ENCODE data around the gene GTPBP1. TPM values are rescaled to one million over a fixed set of nuclear protein-coding genes. Genes with fewer than 3 reads are reported as not detected.

The GTPBP1 gene
- total RNA-seq, 1 experiment from 2014 or later, result 108 TPM

DNA sequence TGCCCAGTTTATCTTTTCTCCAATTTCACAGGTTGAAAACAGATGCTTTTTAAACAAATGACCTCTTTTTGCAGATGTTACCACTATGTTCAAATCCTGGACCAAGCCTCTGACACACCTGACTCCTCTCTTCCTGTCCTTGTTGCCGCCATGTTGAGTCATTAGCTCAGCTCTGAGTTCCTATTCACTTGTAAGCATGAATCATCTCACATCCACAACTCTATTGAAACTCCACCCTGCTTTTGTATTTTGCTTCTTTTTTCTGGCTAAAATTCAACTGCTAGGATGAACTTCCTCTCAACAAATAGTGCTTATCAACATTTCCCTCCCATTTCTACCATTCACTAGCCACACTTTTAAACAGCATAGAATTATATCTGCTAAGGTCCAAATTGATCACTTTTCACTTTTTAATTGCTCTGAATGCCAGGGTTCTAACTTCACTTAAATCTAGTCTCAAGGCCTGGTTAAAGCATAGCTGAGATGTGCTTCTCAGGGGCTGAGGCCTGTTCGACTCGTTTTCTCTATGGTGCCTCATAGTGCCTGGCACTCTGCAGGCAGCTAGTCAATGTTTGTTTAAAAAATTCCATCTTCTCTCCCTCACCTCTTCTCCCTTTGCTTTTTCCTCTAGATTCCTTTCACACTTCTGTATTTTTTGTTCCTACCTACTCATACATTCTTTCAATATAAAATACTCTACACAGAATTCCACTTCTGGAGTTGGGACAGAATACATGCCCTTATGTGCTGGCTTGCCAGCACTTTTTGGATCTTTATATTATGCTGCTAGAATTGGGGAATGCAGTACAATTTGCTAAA, 8.9 kb upstream of the GTPBP1 start:
- H3K4me1 Mint-ChIP-seq, result peaks cover 37 to 41% of the 10 kb centered on the region in 2 experiments
- Histone ChIP-seq H3K23me2 (ENCODE audit: insufficient read length, low read depth, low read length, poor library complexity, severe bottlenecking) (peaks cover 10% of the 10 kb centered on the region), H2AK5ac (ENCODE audit: insufficient read length, low read length) (no peak overlapping the region), H3K4me2 (ENCODE audit: insufficient read depth, insufficient read length, low read length) (no peak overlapping the region), H3K27me3 (ENCODE audit: insufficient read depth, low read length) (no peaks in the 10 kb centered on the region), H4K91ac (ENCODE audit: insufficient read length, low read depth, low read length) (no peak overlapping the region), H3K9me3 (ENCODE audit: control insufficient read depth, low read depth, low read length) (no peaks in the 10 kb centered on the region), H3K4me1 (ENCODE audit: insufficient read depth, low read length) (peaks cover 5% of the 10 kb centered on the region), H2BK120ac (ENCODE audit: low read depth, low read length, poor library complexity, severe bottlenecking) (no peak overlapping the region), H2BK15ac (ENCODE audit: low read depth, low read length) (no peak overlapping the region), H2BK12ac (ENCODE audit: insufficient read length, low read depth, low read length) (no peak overlapping the region), H3K14ac (ENCODE audit: insufficient read depth, low read length) (no peak overlapping the region), H4K8ac (replicated peaks; ENCODE audit: insufficient read length, low read depth, low read length) (no peak overlapping the region), H2AFZ (ENCODE audit: low read length) (no peak overlapping the region), H3K9ac (ENCODE audit: extremely low read depth, insufficient read length, low read length) (no peak overlapping the region), H3K79me1 (ENCODE audit: insufficient read depth, low read depth, low read length, poor library complexity, severe bottlenecking) (peaks cover 3% of the 10 kb centered on the region), H3T11ph (ENCODE audit: low read length) (no peak overlapping the region), H3K23ac (ENCODE audit: insufficient read length, low read depth, low read length) (no peak overlapping the region), H2BK5ac (ENCODE audit: insufficient read length, low read length) (no peak overlapping the region), H4K20me1 (ENCODE audit: control insufficient read depth, insufficient read depth, insufficient read length) (no peaks in the 10 kb centered on the region), H3K4ac (ENCODE audit: low read depth, low read length) (no peak overlapping the region), H3K18ac (ENCODE audit: insufficient read length, low read depth, low read length) (no peak overlapping the region), H3K56ac (ENCODE audit: insufficient read length, low read depth, low read length) (no peak overlapping the region), H4K5ac (ENCODE audit: insufficient read length, low read depth, low read length) (no peak overlapping the region), H3K79me2 (ENCODE audit: insufficient read depth, low read length) (peaks cover 9% of the 10 kb centered on the region), H2BK20ac (ENCODE audit: low read depth, low read length, poor library complexity, severe bottlenecking) (no peak overlapping the region), H3K27ac (ENCODE audit: insufficient read length, low read depth, low read length) (no peak overlapping the region)
- no CpG with 5 or more reads among the region's 3 CpGs for WGBS (ENCODE audit: extremely low coverage, insufficient read length, low lambda C conversion rate)
- H3K27ac Mint-ChIP-seq, result peak overlapping the region in 2 of 3 experiments; percentile 0 to 1; a peak in 3 of 7 replicates
- H3K36me3 Mint-ChIP-seq (ENCODE audit: insufficient read depth in 1 of 3, low read depth in 3 of 3), result peaks cover 7 to 28% (median 23%) of the 10 kb centered on the region in 3 experiments; a peak in 6 of 7 replicates
- DNase-seq, result no peak
- TF ChIP-seq, protein P1, sequence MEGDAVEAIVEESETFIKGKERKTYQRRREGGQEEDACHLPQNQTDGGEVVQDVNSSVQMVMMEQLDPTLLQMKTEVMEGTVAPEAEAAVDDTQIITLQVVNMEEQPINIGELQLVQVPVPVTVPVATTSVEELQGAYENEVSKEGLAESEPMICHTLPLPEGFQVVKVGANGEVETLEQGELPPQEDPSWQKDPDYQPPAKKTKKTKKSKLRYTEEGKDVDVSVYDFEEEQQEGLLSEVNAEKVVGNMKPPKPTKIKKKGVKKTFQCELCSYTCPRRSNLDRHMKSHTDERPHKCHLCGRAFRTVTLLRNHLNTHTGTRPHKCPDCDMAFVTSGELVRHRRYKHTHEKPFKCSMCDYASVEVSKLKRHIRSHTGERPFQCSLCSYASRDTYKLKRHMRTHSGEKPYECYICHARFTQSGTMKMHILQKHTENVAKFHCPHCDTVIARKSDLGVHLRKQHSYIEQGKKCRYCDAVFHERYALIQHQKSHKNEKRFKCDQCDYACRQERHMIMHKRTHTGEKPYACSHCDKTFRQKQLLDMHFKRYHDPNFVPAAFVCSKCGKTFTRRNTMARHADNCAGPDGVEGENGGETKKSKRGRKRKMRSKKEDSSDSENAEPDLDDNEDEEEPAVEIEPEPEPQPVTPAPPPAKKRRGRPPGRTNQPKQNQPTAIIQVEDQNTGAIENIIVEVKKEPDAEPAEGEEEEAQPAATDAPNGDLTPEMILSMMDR (conservative IDR thresholded peaks at IDR 0.05), result no peak
- no peak overlapping the region for H3K4me3 Mint-ChIP-seq
- no peaks in the 10 kb centered on the region for H3K9me3 Mint-ChIP-seq
- H3K27me3 Mint-ChIP-seq (ENCODE audit: low read depth), result no peaks in the 10 kb centered on the region; the same call in 1 of the 2 replicates

Data from H9 (cell line).